CD4-positive, alpha-beta T cell treated with Interleukin-6 for 4 hours (primary cell): Measurements from ENCODE around the gene ZNF562.

Experiments used
- DNase-seq: peaks from one replicate; pipeline ENCODE4 v3.0.0-alpha.2; 2020; ENCODE audit warnings: mixed read lengths

Gene ZNF562

DNA sequence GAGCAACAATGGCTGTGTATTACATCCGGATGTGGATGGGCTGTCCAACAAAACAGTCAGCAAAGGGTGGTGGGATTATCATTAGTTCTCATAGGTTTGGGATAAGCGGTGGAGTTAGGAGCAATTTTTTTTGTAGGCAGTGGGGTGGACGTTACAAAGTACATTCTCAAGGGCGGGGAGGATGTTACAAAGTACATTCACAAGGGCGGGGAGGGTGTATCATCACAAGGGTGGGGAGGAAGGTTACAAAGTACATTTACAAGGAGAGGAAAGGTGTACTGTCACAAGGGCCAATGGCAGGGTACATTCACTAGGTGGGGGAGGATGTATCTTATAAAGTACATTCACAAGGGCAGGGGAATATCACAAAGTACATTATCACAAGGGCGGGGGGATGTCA is 33.1 kb downstream of the ZNF562 start:
- DNase-seq: no peak

DNA sequence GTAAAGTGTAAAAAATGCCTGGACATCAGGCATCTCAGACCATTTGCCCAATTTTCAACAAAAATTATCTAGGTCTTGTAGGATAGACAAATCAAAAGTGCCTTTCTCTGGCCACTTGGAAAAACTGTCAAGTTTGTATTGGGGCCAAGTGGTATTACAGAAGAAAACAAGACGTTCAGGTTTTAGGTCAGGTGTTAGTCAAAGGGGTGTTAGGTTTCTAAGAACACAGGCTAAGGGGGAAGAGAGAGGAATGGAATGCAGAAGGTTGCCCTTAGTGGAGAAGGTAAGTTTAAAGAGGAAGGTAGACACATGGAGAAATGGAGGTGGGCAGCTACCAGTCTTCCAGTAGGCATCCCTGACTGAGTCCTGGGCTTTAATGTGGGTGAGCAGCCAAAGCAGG is 33.9 kb downstream of the ZNF562 start:
- DNase-seq: no peak

DNA sequence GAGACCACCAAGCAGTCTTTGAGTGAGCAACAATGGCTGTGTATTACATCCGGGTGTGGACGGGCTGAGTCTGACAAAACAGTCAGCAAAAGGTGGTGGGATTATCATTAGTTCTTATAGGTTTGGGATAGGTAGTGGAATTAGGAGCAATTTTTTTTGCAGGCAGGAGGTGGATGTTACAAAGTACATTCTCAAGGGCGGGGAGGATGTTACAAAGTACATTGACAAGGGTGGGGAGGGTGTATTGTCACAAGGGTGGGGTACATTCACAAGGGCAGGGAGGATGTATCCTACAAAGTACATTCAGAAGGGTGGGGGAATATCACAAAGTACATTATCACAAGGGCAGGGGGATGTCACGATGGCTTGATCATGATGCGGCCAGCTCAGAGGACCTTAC is 38.9 kb downstream of the ZNF562 start:
- DNase-seq: no peak

DNA sequence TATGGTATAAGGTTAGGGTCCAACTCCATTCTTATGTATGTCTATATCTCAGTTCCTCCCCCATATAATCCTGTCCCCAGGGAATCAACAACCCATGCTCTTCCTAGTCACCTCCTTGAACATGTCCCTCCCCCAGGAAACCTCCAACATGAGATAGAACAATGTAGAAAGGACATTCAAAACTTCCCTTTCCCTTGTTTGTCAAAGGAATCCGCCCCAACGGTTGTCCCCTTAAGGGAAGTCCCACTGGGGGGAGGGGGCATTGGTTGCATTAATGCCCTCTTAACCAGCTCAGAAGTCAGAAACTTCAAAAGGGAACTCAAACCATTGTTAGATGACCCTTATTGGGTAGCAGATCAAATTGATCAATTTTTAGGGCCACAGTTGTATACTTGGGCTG is 47.0 kb downstream of the ZNF562 start:
- no peak for DNase-seq

- no peak for DNase-seq
Measured at GRCh38 chr19:9622531-9622930, 52.4 kb downstream of the ZNF562 start.

DNA sequence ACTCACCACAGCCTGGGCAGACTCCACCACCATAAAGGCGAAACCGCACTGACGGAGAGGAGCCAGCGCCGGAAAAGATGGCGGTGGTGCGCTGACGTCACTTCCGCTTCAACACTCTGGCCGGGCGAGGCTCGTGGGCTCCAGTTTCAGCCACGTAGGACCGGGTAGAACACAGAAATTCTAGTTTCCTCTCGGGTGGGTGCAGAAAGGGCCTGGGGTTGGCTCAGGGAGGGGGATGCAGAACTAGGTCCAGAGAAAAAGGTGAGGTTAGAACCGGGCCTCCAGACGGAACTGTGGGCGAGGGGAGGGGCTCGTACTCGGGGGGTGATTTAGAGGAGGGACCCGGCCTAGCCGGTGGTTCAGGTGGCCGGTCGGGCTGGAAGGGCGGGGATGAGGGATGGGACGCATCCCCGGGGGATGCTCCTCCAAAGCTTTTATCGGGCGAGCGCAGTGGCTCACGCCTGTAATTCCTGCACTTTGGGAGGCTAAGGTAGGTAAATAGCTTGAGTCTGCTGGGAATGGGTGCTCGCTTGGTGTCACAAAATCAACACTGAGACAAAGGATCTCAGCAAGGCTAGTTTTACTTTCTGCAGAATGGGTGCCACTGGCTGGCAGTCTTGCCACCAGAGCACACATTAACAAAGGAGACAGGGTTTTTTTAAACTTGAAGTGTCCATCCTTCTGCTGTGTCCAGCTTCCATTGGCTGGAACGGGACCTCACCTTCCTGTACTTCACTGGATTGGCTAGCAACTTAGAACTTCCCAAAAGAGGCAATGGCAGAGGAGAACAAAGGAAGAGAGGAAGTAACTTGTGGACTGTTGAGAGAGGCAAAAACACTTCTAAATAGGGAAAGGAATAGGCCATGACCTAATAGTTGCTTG is 53.5 kb downstream of the ZNF562 start, which contains the start of gene ZNF561:
ZNF561 (minus strand) TSS at position 77 of the 882 bp plus-strand sequence. CDS start 1,776 bp downstream, outside the sequence.
- peak; percentile 90 for DNase-seq

DNA sequence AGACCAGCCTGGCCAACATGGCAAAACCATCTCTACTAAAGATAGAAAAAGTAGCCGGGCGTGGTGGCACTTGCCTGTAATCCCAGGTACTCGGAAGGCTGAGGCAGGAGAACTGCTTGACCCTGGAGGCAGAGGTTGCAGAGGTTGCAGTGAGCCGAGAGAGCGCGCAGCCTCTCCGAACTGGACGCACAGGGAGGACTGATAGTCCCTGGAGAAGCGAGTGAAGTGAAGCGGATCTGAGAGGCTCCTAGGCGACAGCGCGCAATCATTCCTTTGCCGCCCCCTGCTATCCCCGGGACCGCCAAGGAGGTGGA is 54.1 kb downstream of the ZNF562 start:
- DNase-seq: no peak

DNA sequence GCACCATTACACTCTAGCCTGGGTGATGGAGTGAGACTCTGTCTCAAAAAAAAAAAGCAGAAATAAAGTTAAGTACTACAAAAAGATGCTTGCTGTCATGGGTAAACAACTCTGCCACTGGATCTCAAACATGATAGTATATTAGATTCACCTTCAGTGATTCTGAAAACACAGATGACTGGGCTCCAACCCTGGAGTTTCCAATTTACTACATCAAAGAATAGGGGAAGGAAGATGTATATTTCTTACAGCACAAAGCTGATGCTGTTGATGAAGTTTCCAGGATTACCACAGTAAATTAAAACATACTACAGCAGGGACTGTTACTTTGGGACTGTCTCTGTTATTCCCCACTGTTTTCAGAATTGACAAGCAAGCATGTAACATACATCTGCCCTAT is 59.1 kb downstream of the ZNF562 start:
- DNase-seq: no peak

DNA sequence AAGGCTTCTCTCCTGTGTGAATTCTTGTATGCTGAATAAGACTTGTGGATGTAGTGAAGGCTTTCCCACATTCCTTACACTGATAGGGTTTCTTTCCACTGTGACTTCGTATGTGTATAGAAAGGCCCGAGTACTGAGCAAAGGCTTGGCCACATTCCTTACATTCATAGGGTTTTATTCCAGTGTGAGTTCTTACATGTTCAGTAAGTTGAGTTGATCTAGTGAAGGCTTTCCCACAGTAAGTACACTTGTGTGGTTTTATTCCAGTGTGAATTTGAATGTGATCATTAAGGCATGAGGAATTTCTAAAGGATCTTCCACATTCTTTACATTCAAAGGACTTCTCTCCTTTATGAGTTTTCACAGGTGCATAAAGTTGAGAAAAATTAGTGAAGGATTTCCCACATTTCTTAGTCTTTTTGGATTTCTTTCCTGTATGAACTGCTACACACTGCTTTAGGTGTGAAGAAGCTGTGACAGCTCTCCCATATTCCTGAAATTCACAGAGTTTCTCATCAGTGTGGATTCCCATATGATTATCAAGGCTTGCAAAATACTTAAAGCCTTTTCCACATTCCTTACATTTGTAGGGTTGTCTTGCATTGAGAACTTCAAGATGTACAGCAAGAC is 64.3 kb downstream of the ZNF562 start:
- no peak for DNase-seq

GRCh38 chr19:9608912-9609311 is 66.0 kb downstream of the ZNF562 start:
- DNase-seq: no peak

DNA sequence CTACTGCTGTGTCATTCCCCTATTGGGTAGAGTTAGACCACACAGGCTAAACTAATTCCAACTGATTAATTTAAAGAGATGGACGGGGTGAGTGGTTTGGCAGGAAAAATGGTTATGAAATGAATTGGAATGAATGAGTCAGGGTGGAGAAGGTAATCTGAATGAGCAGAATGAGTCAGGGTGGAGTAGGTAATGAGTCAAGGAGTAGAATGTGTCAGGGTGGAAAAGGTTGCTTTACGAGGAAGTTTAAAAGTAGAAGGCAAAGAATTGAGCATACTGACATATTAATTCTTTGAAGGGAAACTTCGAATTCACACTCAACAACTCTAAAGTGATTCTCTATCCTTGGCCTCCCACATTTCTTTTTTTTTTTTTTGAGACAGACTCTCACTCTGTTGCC is 77.9 kb downstream of the ZNF562 start:
- DNase-seq: no peak
